ENCODE measurements around the gene ARHGEF17.

DNA sequence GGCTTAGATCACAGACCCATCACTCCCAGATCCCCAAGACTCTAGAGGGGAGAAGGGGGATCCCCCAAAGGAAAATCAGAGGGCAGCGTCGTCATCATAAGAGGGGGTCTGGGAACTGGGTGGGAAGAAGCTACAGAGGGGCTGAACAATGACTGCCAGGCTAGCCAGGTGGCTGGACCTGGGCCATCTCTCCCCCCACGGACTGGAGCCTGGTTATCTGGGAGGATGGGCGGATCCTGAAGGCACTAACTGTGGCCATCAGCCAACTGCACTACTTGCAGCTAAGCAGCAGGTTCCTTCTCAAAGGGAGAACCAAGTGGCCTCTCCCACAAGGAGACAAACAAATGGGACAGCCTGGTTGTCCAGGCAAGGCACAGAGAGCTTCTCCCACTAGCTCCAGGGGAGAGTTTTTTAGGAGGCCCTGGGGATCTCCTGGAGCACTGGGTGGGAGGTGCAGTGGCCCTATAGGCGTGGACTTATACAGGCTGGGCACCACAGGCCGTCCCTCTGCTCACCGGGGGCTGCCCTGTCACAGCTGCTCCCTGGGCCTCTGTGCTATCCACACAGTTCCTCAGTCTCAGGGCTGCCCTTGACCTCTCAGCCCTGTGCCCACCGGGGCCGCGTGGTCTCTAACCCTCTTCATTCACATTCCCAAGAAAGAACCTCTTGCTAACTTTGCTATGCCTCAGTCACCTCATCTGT, 20.5 kb upstream of the ARHGEF17 start:
- TF ChIP-seq, protein P1, sequence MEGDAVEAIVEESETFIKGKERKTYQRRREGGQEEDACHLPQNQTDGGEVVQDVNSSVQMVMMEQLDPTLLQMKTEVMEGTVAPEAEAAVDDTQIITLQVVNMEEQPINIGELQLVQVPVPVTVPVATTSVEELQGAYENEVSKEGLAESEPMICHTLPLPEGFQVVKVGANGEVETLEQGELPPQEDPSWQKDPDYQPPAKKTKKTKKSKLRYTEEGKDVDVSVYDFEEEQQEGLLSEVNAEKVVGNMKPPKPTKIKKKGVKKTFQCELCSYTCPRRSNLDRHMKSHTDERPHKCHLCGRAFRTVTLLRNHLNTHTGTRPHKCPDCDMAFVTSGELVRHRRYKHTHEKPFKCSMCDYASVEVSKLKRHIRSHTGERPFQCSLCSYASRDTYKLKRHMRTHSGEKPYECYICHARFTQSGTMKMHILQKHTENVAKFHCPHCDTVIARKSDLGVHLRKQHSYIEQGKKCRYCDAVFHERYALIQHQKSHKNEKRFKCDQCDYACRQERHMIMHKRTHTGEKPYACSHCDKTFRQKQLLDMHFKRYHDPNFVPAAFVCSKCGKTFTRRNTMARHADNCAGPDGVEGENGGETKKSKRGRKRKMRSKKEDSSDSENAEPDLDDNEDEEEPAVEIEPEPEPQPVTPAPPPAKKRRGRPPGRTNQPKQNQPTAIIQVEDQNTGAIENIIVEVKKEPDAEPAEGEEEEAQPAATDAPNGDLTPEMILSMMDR (IDR thresholded peaks at IDR 0.05; ENCODE audit: poor library complexity), result no peak
- TF ChIP-seq EZH2 (IDR thresholded peaks at IDR 0.05; ENCODE audit: borderline replicate concordance), result no peak
- TF ChIP-seq EZH2phosphoT487 (IDR thresholded peaks at IDR 0.05; ENCODE audit: low read depth, severe bottlenecking, unreplicated experiment), result no peak
